Fibroblast of pulmonary artery (primary cell): Measurements from ENCODE around the gene FNBP1L.

Experiments
- DNase-seq: peaks from one replicate; pipeline ENCODE4 v3.0.0-alpha.2; 2010; ENCODE audit warnings: low read depth
- H3K4me3 ChIP-seq: replicated peaks from 2 replicates; pipeline ENCODE4 v1.5.1; 2011; ENCODE audit warnings: low read depth, mild to moderate bottlenecking, control low read depth, low read length, moderate library complexity
- CTCF ChIP-seq: IDR thresholded peaks from 2 replicates; pipeline ENCODE4 v1.5.1; 2011; ENCODE audit warnings: mild to moderate bottlenecking, control low read depth, low read length, inconsistent platforms; ENCODE audit errors: missing control alignments

FNBP1L gene

GRCh38 chr1:93419344-93419743 lies 28.6 kb upstream of the FNBP1L start:
- H3K4me3 ChIP-seq = no peak overlapping the region
- TF ChIP-seq CTCF = no peak
- no peak for DNase-seq

GRCh38 chr1:93420400-93420799 lies 27.5 kb upstream of the FNBP1L start:
- no peak for TF ChIP-seq CTCF
- H3K4me3 ChIP-seq = no peak overlapping the region
- DNase-seq = no peak

GRCh38 chr1:93426181-93426580 lies 21.7 kb upstream of the FNBP1L start:
- no peak overlapping the region for H3K4me3 ChIP-seq
- DNase-seq = no peak
- TF ChIP-seq CTCF = no peak

DNA sequence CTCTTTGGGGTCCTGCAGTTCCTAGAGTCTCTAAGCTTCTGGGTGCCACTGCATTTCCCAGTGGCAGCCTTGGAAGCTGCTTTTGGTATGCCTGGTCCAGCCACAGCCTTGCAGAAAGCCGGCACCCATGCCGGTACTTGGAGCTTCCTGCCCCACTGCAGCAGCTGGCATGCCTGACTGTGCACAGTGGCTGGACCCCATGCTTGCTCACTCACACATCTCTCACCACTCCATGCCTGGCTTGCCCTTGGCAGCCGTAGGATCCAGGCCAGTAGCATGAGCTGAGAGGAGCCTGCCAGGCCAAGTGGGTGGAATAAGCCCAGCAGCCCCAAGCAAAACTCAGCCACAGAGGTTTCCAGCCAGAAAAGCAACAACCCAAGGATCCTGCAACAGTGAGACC lies 20.3 kb upstream of the FNBP1L start:
- no peak for TF ChIP-seq CTCF
- DNase-seq = no peak
- H3K4me3 ChIP-seq = no peak overlapping the region

- no peak overlapping the region for H3K4me3 ChIP-seq
- DNase-seq = no peak
- peak; percentile 22 for TF ChIP-seq CTCF
Observed at GRCh38 chr1:93433407-93433961, 14.4 kb upstream of the FNBP1L start.

GRCh38 chr1:93434088-93434487 lies 13.8 kb upstream of the FNBP1L start:
- H3K4me3 ChIP-seq = no peak overlapping the region
- no peak for TF ChIP-seq CTCF
- no peak for DNase-seq

DNA sequence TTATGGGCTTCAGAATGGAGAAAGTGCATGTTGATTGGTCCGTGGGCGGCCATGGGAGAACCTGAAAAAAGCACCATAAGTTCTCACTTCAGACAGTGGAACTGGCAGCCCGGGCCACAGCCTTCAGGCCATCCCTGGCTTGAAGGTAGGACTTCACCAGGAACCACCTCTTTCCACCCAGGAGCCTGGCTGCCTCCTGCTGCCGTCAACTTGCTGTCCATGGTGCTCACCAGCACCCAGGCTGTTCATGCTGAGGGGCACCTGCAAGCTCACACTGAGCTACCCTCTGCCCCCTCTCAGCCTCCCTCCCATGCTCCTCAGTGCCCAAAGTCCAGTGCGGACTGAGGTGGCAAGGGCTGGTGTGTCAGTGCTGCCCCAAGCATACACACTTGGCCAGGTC lies 12.9 kb upstream of the FNBP1L start:
- no peak for TF ChIP-seq CTCF
- H3K4me3 ChIP-seq = no peak overlapping the region
- no peak for DNase-seq
